Measurements from ENCODE around the gene RNF150. TPM values are rescaled to one million over a fixed set of nuclear protein-coding genes. Genes with fewer than 3 reads are reported as not detected.
A peak's percentile ranks its signal among the peaks of the same experiment; 100 is the strongest.

RNF150 gene
- total RNA-seq, 1 experiment from 2014 or later = 4.4 TPM

DNA sequence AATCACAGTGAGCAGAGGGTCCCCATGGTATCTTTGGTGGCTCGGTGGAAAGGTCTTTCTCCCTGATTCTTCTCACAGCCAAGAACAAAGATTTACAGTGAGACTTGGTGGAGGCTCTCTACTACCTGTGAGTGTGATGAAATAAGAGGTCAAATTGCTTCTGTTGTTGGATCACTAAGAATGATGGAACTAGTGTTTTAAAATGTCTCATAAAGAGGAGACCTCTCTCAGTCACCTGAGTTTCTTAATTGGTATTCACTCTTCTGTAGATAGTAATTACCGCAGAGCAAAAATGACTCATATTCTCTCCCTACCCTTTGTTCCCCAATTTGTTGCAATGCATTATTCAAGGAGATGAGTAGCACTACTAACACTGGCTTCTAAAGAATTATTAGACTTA lies 276.2 kb downstream of the RNF150 start:
- no peaks in the 10 kb centered on the region for H3K79me2 ChIP-seq (ENCODE audit: insufficient read depth, low read length)
- Mint-ChIP-seq H3K9me3 (no peaks in the 10 kb centered on the region), H3K4me3 (no peak overlapping the region), H3K27ac (peak overlapping the region in 2 of 3 experiments; percentile 34 to 40; a peak in 2 of 7 replicates), H3K27me3 (ENCODE audit: low read depth) (no peaks in the 10 kb centered on the region), H3K36me3 (ENCODE audit: insufficient read depth in 1 of 3, low read depth in 3 of 3) (no peaks in the 10 kb centered on the region), H3K4me1 (peaks cover 6 to 9% of the 10 kb centered on the region in 2 experiments)
- no peak overlapping the region; the same call in 1 of the 2 replicates for H3K14ac ChIP-seq (ENCODE audit: insufficient read depth, low read length)
- H3K23me2 ChIP-seq (ENCODE audit: insufficient read length, low read depth, low read length, poor library complexity, severe bottlenecking) = no peaks in the 10 kb centered on the region
- no peak overlapping the region for H3K9ac ChIP-seq (ENCODE audit: extremely low read depth, insufficient read length, low read length)
- no peaks in the 10 kb centered on the region for H4K20me1 ChIP-seq (ENCODE audit: control insufficient read depth, insufficient read depth, insufficient read length)
- H2AFZ ChIP-seq (ENCODE audit: low read length) = no peak overlapping the region
- H3K4me1 ChIP-seq (ENCODE audit: insufficient read depth, low read length) = peaks cover 3% of the 10 kb centered on the region; the same call in 1 of the 2 replicates
- no peak overlapping the region for H4K91ac ChIP-seq (ENCODE audit: insufficient read length, low read depth, low read length)
- no peak overlapping the region for H3K18ac ChIP-seq (ENCODE audit: insufficient read length, low read depth, low read length)
- H2BK120ac ChIP-seq (ENCODE audit: low read depth, low read length, poor library complexity, severe bottlenecking) = no peak overlapping the region
- H3K23ac ChIP-seq (ENCODE audit: insufficient read length, low read depth, low read length) = no peak overlapping the region
- DNase-seq = no peak
- H3K56ac ChIP-seq (ENCODE audit: insufficient read length, low read depth, low read length) = no peak overlapping the region
- H3T11ph ChIP-seq (ENCODE audit: low read length) = no peak overlapping the region
- H2BK20ac ChIP-seq (ENCODE audit: low read depth, low read length, poor library complexity, severe bottlenecking) = no peak overlapping the region
- H3K4ac ChIP-seq (ENCODE audit: low read depth, low read length) = no peak overlapping the region
- no peak overlapping the region for H2AK5ac ChIP-seq (ENCODE audit: insufficient read length, low read length)
- no CpG with 5 or more reads among the region's 2 CpGs for WGBS (ENCODE audit: extremely low coverage, insufficient read length, low lambda C conversion rate)
- H4K5ac ChIP-seq (ENCODE audit: insufficient read length, low read depth, low read length) = no peak overlapping the region
- H2BK15ac ChIP-seq (ENCODE audit: low read depth, low read length) = no peak overlapping the region
- no peaks in the 10 kb centered on the region for H3K79me1 ChIP-seq (ENCODE audit: insufficient read depth, low read depth, low read length, poor library complexity, severe bottlenecking)
- H4K8ac ChIP-seq (replicated peaks; ENCODE audit: insufficient read length, low read depth, low read length) = no peak overlapping the region
- no peaks in the 10 kb centered on the region for H3K27me3 ChIP-seq (ENCODE audit: insufficient read depth, low read length)
- no peak overlapping the region for H3K27ac ChIP-seq (ENCODE audit: insufficient read length, low read depth, low read length)
- no peak overlapping the region for H2BK5ac ChIP-seq (ENCODE audit: insufficient read length, low read length)
- no peaks in the 10 kb centered on the region for H3K9me3 ChIP-seq (ENCODE audit: control insufficient read depth, low read depth, low read length)
- no peak overlapping the region for H2BK12ac ChIP-seq (ENCODE audit: insufficient read length, low read depth, low read length)
- TF ChIP-seq, protein P1, sequence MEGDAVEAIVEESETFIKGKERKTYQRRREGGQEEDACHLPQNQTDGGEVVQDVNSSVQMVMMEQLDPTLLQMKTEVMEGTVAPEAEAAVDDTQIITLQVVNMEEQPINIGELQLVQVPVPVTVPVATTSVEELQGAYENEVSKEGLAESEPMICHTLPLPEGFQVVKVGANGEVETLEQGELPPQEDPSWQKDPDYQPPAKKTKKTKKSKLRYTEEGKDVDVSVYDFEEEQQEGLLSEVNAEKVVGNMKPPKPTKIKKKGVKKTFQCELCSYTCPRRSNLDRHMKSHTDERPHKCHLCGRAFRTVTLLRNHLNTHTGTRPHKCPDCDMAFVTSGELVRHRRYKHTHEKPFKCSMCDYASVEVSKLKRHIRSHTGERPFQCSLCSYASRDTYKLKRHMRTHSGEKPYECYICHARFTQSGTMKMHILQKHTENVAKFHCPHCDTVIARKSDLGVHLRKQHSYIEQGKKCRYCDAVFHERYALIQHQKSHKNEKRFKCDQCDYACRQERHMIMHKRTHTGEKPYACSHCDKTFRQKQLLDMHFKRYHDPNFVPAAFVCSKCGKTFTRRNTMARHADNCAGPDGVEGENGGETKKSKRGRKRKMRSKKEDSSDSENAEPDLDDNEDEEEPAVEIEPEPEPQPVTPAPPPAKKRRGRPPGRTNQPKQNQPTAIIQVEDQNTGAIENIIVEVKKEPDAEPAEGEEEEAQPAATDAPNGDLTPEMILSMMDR (conservative IDR thresholded peaks at IDR 0.05) = no peak
- no peak overlapping the region for H3K4me2 ChIP-seq (ENCODE audit: insufficient read depth, insufficient read length, low read length)
